RPMI7951 (cell line): Measurements from ENCODE around the gene CDKN1A. TPM values are rescaled to one million over a fixed set of nuclear protein-coding genes. Genes with fewer than 3 reads are reported as not detected.

Source experiments
- DNase-seq: peaks from one replicate; pipeline ENCODE4 v3.0.0-alpha.2; 2012; ENCODE audit warnings: low read depth
- total RNA-seq: library from RNA; depleted of rRNA; stranded (reverse); fragments of >200 nt; shearing (Covaris generic); gene quantifications from 2 replicates; pipeline ENCODE4 v1.2.3, GENCODE V29; 2014

Gene CDKN1A
- total RNA-seq, 1 experiment from 2014 or later, result 18.0 TPM

DNA sequence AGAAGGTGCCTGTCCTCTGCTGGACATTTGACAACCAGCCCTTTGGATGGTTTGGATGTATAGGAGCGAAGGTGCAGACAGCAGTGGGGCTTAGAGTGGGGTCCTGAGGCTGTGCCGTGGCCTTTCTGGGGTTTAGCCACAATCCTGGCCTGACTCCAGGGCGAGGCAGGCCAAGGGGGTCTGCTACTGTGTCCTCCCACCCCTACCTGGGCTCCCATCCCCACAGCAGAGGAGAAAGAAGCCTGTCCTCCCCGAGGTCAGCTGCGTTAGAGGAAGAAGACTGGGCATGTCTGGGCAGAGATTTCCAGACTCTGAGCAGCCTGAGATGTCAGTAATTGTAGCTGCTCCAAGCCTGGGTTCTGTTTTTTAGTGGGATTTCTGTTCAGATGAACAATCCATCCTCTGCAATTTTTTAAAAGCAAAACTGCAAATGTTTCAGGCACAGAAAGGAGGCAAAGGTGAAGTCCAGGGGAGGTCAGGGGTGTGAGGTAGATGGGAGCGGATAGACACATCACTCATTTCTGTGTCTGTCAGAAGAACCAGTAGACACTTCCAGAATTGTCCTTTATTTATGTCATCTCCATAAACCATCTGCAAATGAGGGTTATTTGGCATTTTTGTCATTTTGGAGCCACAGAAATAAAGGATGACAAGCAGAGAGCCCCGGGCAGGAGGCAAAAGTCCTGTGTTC lies 1.3 kb upstream of the CDKN1A start:
- DNase-seq, result no peak

DNA sequence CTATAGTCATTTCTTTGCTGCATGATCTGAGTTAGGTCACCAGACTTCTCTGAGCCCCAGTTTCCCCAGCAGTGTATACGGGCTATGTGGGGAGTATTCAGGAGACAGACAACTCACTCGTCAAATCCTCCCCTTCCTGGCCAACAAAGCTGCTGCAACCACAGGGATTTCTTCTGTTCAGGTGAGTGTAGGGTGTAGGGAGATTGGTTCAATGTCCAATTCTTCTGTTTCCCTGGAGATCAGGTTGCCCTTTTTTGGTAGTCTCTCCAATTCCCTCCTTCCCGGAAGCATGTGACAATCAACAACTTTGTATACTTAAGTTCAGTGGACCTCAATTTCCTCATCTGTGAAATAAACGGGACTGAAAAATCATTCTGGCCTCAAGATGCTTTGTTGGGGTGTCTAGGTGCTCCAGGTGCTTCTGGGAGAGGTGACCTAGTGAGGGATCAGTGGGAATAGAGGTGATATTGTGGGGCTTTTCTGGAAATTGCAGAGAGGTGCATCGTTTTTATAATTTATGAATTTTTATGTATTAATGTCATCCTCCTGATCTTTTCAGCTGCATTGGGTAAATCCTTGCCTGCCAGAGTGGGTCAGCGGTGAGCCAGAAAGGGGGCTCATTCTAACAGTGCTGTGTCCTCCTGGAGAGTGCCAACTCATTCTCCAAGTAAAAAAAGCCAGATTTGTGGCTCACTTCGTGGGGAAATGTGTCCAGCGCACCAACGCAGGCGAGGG lies 594 bp upstream of the CDKN1A start:
- DNase-seq, result no peak

DNA sequence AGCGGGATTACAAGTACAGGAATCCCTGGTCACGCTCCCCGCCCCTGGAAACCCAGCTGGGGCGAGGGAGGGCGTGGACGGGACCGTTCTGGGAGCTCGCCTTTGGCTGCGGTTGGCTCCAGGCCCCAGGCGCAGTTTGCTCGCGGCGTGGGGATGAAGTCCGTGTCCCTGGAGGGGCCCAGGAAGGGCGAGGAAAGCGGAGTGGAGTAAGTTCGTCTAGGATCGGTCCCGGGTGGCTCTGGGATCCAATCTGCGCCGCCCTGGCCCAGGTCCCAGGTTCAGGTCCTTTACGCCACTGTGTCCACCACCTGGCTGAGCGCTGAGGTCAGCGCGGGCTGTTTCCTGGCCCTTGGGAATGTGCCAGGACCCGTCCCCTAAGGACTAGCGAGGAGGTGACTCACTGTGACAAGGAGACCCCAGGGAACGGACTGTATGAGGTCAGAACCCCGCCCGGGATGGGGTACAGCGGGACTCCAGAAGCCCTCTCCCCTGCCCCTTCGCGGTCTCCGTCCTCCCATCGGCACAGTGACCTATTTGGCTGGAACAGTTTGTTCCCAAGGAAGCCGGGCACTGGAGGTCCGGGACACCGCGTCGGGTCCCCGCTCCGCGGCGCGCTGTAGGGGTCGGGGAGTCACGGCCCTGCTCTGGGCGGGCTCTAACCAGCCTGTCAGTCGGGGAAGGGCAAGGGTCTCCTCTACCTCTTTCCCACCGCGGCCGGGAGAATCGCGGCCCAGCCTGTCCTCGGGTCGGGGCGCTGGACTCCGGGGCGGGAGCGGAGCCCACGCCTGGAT lies 724 bp downstream of the CDKN1A start:
- peak; percentile 63 for DNase-seq

DNA sequence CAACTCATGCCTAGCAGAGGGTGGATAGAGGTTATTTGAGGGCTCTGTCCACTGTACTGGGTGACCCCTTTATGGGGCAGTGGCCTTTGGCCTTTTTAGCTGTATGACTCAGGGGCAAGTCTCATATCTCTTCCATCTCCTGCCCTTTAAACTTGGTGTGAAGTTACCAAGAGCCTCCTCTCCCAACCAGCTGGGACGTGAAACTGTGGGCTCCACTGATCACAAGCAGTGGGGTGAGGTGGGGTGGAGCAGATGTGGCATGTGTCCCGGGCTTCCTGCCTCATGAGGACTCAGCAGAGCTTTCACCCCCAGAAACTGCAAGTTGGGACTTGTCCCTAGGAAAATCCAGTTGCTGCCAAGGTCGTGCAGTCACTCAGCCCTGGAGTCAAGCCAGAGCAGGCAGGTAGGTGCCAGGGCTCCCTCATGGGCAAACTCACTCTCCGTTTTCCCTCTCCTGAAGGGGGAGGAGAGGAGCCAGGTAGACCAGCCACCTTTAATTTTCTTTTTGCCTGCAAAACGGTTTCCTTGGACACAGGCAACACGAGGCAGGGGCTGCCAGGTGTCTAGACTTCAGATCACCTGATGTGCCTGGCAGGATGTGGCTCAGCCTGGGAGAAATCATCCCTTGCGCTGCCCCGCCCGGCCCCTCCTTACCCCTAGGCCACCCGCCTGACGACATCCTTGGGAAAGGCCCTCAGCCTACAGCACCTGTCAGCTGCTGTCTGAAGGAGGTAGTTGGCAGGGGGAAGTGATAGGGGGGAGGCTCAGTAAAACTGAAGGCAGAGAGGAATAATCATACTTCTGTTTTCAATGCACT lies 4.0 kb downstream of the CDKN1A start:
- peak; percentile 69 for DNase-seq

DNA sequence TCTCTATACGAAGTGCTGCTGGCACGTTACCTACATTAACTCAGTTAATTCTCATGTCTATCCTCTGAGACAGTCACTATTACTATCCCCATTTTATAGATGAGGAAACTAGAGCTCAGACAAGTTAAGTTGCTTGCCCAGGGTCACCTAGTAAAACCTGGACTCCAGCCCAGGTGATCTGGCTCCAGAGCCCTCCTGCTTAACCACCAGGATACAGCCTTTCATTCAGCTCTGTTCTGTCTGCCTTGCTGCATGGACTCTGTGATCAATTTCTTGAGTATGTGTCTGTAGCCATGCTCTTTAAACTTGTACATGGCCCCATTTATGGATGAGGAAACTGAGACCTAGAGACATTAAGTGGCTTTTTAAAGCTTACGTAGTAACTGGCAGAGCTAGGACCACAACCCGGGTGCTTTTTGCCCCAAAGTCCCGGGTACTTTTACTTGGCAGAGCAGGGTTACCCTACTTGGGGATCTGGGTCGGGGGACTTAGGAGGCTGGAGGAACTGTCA lies 4.7 kb downstream of the CDKN1A start:
- no peak for DNase-seq

DNA sequence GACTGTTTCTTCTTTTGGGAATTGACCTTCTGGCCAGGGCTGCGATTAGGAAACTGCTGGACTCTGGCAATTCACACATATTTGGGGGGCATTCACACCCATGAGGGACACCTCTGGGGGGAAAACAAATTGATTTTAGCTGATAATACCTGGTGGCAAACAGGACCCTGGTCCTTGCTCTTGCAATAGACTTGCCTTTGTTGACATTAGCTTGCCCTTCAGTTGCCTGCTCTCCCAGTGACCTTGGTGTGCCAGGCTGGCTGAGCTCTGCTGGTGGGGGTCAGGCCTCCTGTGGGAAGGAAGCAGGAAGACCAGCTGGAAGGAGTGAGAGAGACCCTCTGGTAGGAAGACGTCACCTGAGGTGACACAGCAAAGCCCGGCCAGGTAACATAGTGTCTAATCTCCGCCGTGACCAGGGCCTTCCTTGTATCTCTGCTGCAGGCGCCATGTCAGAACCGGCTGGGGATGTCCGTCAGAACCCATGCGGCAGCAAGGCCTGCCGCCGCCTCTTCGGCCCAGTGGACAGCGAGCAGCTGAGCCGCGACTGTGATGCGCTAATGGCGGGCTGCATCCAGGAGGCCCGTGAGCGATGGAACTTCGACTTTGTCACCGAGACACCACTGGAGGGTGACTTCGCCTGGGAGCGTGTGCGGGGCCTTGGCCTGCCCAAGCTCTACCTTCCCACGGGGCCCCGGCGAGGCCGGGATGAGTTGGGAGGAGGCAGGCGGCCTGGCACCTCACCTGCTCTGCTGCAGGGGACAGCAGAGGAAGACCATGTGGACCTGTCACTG lies 5.3 kb downstream of the CDKN1A start:
- no peak for DNase-seq

DNA sequence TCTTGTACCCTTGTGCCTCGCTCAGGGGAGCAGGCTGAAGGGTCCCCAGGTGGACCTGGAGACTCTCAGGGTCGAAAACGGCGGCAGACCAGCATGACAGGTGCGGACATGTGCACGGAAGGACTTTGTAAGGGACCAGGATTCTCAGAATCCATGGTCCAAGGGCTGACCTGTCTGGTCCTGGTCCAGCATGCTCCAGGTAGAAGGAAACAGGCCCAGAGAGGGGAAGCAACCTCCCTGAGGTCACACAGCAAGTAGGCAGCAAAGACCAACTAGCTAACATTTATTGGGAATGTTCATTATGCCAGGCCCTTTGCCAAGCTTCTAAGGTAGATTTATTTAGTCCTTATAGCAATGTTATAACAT lies 5.9 kb downstream of the CDKN1A start:
- no peak for DNase-seq

DNA sequence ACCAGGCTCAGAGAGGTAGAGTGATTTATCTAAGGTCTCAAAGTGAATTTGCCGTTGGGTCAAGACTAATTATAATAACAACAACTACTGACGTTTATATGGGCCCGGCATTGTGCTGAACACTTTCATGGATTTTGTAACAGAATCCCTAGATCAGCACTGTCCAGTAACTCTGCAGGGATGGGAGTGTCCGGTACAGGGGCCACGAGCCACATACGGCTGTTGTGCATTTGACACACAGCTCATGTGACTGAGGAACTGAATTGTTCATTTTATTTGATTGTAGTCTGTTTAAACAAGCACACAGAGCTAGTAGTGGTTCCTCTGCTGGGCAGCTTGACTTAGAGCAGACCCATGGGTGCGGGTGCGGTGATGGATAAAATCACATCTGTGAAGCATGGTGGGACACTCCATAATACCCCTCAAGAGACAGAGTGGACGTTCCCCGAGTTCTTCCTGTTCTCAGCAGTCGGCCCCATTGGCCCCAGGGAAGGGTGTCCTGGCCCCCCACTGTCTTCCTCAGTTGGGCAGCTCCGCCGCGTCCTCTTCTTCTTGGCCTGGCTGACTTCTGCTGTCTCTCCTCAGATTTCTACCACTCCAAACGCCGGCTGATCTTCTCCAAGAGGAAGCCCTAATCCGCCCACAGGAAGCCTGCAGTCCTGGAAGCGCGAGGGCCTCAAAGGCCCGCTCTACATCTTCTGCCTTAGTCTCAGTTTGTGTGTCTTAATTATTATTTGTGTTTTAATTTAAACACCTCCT lies 6.8 kb downstream of the CDKN1A start:
- no peak for DNase-seq

DNA sequence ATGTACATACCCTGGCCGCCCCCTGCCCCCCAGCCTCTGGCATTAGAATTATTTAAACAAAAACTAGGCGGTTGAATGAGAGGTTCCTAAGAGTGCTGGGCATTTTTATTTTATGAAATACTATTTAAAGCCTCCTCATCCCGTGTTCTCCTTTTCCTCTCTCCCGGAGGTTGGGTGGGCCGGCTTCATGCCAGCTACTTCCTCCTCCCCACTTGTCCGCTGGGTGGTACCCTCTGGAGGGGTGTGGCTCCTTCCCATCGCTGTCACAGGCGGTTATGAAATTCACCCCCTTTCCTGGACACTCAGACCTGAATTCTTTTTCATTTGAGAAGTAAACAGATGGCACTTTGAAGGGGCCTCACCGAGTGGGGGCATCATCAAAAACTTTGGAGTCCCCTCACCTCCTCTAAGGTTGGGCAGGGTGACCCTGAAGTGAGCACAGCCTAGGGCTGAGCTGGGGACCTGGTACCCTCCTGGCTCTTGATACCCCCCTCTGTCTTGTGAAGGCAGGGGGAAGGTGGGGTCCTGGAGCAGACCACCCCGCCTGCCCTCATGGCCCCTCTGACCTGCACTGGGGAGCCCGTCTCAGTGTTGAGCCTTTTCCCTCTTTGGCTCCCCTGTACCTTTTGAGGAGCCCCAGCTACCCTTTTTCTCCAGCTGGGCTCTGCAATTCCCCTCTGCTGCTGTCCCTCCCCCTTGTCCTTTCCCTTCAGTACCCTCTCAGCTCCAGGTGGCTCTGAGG lies 7.6 kb downstream of the CDKN1A start:
- no peak for DNase-seq

DNA sequence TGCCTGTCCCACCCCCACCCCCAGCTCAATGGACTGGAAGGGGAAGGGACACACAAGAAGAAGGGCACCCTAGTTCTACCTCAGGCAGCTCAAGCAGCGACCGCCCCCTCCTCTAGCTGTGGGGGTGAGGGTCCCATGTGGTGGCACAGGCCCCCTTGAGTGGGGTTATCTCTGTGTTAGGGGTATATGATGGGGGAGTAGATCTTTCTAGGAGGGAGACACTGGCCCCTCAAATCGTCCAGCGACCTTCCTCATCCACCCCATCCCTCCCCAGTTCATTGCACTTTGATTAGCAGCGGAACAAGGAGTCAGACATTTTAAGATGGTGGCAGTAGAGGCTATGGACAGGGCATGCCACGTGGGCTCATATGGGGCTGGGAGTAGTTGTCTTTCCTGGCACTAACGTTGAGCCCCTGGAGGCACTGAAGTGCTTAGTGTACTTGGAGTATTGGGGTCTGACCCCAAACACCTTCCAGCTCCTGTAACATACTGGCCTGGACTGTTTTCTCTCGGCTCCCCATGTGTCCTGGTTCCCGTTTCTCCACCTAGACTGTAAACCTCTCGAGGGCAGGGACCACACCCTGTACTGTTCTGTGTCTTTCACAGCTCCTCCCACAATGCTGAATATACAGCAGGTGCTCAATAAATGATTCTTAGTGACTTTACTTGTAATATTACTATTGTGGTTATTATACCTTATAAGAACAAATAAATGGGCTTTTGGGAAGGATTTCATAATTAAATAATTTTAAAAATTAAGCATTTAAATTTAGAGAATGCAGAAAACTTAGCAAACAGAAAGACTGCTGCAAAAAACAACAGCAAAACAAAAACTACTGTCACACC lies 8.4 kb downstream of the CDKN1A start:
- no peak for DNase-seq

DNA sequence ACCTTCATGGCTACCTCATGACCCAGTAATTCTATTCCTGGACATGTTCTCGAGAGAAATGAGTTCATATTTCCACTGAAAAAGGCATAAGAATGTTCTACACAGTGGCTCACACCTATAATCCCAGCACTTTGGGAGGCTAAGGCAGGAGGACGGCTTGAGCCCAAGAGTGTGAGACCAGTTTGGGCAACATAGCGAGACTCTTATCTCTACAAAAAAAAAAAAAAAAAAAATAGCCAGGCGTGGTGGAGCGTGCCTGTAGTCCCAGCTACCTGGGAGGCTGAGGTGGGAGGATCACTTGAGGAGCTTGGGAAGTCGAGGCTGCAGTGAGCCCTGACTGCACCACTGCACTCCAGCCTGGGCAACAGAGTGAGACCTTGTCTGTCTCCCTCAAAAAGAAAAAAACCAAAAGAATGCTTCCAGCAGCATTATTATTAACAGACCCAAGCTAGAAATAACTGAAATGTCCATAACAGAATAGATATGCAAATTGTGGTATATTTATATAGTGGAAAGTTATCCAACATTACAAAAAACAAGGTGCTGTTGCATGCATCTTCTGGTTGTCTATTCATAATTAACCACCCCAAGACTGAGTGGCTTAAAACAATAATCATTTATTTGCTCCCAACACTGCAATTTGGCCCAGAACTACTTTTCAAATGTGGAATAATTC lies 9.7 kb downstream of the CDKN1A start:
- no peak for DNase-seq

DNA sequence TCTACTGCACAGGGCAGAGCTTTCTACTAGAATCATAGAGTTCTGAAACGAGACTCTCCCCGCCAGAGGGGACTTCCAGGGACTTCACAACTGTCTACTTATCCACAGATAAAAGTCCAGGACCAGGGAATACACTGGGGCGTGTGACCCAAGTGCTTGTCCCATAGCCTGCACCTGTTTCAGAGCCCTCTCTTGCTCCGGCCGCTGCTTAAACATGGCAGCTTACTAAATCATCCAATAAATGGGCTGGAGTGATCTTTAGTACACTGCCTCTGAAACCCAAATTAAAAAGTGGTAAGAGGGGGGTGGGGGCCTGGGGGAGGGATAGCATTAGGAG lies 10.2 kb downstream of the CDKN1A start:
- no peak for DNase-seq

DNA sequence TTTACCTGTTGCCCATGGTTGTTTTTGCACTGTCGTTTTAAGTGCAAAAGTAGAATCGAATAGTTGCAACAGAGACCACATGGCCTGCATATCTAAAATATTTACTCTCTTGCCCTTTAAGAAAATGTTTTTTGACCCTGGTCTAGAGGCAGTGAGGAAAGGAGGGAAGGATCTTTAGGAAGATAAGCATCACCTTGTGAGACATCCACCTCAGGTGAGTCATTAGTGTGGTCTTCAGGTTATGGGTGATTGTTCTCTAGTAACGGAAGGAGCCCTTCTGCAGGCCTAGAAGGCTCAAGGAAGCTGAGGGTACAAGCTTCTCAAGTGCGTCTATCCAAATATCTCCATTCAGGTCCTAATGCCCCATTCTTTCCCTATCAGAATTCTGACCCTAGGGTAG lies 12.5 kb downstream of the CDKN1A start:
- no peak for DNase-seq

DNA sequence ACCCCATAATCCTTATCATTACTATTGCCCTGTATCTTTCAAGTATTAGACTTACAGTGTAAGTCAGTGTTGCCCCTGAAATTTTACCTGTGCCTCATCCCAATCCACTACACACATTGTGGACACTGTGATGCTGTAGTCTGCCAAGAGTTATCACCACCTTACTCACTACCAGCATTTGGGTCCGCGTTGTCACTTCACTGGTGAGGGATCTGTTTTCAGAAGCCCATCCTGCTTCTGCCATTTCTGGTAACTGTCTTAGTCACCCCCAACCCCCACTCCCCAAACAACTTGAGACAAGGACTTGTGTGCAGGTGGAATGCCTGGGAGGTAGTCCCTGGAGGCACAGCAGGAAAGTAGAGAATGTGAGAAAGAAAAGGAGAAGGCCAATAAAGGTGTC lies 13.1 kb downstream of the CDKN1A start:
- DNase-seq, result no peak

DNA sequence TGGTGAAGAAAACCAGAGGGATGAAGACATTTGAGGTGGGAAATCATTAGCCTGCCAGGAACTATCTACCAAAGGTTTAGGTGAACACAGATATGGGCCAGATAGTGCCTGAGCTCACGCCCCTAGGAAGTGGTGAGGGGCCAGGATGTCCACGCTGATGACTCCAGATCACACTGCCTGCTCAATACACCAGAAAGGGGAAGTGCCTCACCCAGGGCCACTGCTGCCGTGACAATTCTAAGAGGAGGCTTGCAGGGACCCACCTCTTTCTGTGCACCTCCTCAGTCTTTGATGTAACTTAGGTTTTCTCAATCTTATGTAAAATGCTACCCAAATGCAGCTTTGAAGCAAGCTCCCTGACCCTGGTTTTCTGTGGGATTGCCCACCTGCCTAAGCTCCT lies 13.7 kb downstream of the CDKN1A start:
- DNase-seq, result no peak

DNA sequence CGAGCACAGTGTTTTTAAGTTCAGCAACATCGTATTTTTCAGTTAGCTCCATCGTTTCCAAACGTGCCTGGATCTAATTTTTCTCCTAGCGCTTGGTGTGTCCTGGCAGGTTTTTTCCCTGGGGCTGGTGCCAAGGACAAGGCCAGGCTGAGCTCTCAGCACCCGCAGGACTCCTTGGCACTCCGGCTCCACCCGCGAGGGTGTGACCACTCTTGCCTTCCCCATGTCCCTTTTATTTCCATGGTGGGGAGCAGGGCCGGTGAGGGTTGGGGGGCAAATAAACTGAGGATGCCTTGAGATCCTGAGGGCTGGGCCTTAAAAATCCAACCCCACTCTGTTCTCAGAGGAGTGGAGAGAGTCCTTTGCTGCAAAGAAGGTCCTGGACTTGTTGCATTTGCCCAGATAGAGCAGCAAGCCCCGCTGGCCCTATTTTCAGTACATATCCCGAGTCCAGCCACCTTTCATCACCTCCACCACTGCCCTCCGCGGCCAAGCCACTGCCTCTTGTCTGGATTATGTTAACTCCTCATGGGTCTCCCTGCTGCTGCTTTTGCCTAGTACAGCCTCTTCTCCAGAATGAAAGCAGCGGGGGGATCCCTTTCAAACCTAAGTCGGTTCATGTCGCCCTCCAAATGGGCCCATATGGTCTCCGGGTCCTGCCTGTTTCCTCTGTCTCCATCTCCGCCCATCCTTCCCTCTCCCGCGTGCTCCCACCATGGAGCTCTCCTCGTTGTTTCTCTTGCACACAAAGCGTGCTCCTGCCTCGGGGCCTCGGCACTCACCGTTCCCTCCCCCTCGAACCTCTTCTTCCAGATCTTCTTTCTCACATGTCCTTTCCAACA lies 14.6 kb downstream of the CDKN1A start:
- no peak for DNase-seq

DNA sequence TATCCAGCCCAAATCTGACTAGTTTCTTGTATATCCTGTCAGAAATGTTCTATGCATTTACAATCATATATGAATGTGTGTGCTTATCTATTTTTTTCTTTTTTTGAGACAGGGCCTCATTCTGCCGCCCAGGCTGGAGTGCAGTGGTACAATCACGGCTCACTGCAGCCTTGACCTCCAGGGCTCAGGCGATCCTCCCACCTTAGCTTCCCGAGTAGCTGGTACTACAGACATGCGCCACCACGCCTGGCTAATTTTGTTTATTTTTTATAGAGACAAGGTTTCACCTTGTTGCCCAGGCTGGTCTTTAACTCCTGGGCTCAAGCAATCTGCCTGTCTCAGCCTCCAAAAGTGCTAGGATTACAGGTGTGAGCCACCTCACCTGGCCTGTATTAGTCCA lies 16.1 kb downstream of the CDKN1A start:
- DNase-seq, result no peak
